WI38 (cell line): ENCODE measurements around the gene SPATA20.
A peak's percentile ranks its signal among the peaks of the same experiment; 100 is the strongest.

Experiments used
- H3K4me3 ChIP-seq: 2 replicates; pipeline ENCODE4 v1.5.1; 2011; ENCODE audit warnings: low read depth, mild to moderate bottlenecking, control low read depth, low read length
- TF ChIP-seq, protein P1 (sequence below): IDR thresholded peaks from 2 replicates; pipeline ENCODE4 v1.5.1; 2012; ENCODE audit warnings: low read depth, mild to moderate bottlenecking, control low read depth, low read length

SPATA20 gene

DNA sequence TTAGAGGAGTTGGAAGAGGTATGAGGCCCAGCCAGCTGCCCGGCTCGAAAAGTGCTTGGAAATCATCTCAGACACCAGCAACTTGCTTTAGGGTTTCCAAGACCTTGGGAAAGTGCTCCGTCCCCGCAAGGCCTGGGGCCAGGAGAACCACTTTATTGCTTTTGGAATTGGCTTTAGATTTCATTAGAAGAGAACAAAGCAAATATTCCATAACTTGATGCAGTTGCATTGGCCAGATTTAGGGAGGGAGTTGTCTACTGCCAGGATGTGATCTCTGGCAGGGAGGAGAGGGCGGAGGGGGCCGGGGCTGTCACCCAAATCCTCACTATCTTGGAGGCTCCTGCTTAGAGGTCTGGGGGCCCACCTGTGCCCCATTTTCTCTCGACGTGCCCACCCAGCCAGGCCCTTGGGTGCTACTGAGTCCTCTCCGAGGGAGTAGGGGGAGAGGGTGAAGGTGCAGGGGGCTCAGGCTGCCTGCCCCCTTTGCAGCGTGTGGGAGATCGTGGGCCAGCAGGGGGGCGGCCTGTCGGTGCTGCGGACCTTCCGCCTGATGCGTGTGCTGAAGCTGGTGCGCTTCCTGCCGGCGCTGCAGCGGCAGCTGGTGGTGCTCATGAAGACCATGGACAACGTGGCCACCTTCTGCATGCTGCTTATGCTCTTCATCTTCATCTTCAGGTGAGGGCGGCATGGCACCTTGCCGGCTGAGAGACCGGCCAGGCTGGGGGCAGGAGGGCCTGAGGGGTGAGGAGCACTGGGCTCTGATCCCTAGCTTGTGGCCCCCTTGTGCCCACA lies 44.2 kb downstream of the SPATA20 start:
- TF ChIP-seq, protein P1, sequence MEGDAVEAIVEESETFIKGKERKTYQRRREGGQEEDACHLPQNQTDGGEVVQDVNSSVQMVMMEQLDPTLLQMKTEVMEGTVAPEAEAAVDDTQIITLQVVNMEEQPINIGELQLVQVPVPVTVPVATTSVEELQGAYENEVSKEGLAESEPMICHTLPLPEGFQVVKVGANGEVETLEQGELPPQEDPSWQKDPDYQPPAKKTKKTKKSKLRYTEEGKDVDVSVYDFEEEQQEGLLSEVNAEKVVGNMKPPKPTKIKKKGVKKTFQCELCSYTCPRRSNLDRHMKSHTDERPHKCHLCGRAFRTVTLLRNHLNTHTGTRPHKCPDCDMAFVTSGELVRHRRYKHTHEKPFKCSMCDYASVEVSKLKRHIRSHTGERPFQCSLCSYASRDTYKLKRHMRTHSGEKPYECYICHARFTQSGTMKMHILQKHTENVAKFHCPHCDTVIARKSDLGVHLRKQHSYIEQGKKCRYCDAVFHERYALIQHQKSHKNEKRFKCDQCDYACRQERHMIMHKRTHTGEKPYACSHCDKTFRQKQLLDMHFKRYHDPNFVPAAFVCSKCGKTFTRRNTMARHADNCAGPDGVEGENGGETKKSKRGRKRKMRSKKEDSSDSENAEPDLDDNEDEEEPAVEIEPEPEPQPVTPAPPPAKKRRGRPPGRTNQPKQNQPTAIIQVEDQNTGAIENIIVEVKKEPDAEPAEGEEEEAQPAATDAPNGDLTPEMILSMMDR, result no peak
- H3K4me3 ChIP-seq, result no peak overlapping the region

DNA sequence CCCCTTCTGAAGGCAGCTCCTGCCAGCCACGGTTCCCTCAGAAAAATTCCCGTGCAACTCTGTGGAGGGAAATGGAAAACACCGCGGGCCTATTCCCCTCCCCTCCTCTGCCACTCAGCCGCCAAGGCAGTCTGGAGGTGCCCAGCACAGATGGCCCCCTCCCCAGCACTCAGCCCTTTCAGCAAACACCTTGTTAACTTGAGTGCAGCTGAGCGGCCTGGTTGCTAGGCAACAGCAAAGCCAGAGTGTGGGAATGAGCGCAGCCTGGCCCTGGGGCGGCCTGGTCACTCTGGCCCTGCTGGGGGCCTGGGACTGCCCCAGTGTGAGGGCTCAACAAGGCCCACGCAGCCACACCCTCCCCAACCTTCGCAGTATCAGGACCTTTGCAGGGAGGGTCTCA lies 46.3 kb downstream of the SPATA20 start:
- H3K4me3 ChIP-seq, result no peak overlapping the region
- TF ChIP-seq, protein P1, result no peak

DNA sequence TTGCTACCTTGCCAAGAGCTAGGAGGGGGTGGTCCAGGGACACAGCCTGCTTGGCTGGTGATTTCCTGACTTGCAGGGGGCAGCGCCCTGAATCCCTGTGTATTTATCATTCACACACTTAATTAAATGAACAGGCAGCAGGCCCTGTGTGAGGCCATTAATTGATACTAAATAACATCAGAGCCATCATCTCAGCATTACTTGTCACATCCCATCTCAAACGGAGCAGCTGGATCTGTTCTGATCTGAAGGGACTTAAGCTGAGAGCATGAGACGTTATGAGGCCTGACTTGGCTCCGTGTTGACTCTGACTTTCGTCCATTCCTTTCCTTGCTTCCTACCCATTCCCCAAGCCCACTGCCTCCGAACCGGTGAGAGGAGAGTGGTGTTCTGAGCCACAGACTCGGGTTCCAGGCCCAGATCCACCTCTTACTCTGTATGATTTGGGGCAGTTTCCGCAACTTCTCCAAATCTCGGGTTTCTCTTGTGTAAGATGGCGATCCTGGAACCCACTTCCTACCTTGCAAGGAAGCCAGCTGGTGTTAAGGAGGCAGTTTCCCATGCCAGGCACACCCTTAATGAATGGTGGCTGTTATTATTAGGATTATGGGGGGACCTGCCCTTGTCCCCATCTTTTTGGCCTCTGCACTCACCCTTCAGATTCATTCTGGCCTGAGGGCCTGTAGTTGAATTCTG lies 47.3 kb downstream of the SPATA20 start:
- H3K4me3 ChIP-seq, result no peak overlapping the region
- TF ChIP-seq, protein P1, result no peak

DNA sequence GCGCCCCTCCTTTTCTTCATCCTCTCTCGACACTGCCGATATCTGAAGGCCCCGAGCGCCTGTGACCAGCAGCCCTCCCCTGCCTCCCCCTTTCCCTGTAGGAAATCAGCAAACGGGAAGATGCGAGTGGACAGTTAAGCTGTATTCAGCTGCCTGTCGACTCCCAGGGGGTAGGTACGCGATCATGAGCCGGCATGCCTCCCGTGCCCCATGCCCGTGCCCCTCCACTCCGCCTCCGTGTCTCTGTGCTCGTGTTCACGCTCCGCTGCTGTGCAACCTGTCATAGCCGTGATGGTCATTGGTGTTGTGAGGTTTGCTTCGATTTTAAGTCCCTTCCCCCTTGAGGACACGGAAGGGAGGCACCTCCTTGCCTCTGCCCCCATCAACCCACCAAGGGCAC lies 47.9 kb downstream of the SPATA20 start:
- TF ChIP-seq, protein P1, result no peak
- H3K4me3 ChIP-seq, result no peak overlapping the region

DNA sequence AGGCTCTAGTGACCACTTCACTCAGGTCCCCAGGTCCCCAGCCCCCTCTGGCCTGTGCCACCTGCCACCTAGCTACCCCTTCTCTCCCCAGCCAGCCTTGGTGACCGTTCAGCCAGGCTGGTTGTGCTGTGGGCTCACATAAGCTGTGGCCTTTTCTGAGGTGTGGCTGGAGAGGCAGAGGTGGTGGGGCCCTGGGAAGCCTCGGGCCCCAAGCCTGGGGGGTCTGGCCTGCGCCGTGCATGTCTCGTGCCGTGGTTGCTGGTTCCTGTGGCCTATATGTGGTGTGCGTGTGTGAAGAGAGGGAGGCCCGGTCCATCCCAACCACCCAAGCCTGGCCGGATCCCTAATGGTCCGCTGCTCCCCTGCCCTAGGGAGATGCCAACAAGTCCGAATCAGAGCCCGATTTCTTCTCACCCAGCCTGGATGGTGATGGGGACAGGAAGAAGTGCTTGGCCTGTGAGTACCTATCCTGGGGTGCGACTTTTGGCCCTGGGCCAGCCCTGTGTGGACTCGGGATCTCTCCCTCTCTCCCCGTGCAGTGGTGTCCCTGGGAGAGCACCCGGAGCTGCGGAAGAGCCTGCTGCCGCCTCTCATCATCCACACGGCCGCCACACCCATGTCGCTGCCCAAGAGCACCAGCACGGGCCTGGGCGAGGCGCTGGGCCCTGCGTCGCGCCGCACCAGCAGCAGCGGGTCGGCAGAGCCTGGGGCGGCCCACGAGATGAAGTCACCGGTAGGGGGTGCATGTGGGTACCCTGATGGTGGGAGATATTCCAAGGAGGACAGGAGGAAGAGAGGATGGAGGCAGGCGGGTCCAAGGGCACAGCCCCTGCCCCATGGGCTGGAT lies 49.4 kb downstream of the SPATA20 start:
- H3K4me3 ChIP-seq, result no peak overlapping the region
- TF ChIP-seq, protein P1, result peak; percentile 34

DNA sequence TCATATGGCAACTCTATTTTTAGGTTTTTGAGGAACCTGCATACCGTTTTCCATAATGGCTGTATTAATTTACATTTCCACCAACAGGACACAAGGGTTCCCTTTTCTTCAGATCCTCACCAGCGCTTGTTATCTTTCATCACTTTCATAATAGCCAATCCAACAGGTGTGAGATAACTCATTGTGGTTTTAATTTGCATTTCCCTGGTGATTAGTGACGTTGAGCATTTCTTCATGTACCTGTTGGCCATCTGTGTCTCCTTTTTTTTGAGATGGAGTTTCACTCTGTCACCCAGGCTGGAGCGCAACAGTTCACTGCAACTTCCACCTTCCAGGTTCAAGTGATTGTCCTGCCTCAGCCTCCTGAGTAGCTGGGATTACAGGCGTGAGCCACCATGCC lies 51.5 kb downstream of the SPATA20 start:
- H3K4me3 ChIP-seq, result no peak overlapping the region
- TF ChIP-seq, protein P1, result no peak
